ENCODE data around the gene TRPM3.

The TRPM3 gene

GRCh38 chr9:70948744-70949143 is 172.7 kb downstream of the TRPM3 start:
- DNase-seq (ENCODE audit: low read depth), result no peak

GRCh38 chr9:70947511-70947910 is 173.9 kb downstream of the TRPM3 start:
- no peak for DNase-seq (ENCODE audit: low read depth)

DNA sequence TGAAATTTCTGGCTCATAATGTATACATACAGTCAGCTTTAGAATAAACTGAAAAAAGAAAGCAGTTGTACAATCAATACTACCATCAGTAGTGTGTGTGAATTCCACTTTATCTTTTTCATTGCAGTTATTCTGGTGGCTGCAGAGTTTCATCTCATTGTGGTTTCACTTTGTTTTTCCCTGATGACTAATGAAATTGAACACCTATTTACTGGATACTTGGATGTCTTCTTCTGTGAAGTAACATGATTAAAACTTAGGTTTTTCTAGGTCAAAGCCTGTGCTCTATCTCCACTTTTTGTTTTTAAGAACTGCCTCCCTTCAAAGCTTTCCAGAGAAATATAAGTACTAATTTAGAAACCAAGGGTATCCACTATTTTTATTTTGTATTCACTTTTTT is 174.3 kb downstream of the TRPM3 start:
- peak; percentile 52 for DNase-seq (ENCODE audit: low read depth)

DNA sequence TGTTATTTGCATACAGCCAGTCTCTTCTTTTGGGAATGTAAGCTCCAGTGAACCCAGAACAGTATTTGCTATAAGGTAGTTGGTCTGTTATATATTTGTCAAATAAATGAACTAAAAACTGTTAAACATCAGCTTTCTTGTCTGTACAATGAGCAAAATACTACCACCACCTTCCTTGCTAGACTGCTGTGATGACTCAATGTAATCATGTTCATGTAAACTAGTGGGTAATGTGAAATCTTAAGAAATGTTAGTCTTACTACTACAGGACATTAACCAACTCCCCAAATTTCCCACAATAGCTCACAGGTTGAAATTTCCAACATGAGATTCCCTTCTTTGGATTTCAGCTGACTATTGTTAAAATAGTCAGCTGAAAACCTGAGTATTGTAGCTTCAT is 176.1 kb downstream of the TRPM3 start:
- DNase-seq (ENCODE audit: low read depth), result no peak

- no peak for DNase-seq (ENCODE audit: low read depth)
Observed at GRCh38 chr9:70941191-70941590, 180.2 kb downstream of the TRPM3 start.

- no peak for DNase-seq (ENCODE audit: low read depth)
Observed at GRCh38 chr9:70940605-70941004, 180.8 kb downstream of the TRPM3 start.

DNA sequence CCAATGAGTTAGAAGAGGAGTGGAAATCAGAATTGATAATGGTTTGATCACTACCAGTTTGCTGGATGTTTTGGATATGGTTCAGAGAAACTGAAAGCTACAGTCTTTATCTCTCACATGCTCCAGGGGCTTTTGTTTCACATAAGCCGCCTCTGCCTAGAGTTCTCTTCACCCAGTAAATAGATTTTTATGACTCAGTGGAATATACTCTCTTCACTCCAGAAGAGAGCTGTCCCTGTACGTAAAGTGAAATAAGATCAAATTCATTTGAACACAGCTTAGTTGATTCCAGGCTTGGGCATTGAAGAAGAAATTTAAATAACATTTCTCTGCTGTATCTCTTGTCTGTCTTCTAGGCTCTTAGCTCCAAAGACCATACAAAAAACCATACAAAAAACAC is 184.9 kb downstream of the TRPM3 start:
- no peak for DNase-seq (ENCODE audit: low read depth)

GRCh38 chr9:70935856-70936255 is 185.6 kb downstream of the TRPM3 start:
- peak; percentile 86 for DNase-seq (ENCODE audit: low read depth)

DNA sequence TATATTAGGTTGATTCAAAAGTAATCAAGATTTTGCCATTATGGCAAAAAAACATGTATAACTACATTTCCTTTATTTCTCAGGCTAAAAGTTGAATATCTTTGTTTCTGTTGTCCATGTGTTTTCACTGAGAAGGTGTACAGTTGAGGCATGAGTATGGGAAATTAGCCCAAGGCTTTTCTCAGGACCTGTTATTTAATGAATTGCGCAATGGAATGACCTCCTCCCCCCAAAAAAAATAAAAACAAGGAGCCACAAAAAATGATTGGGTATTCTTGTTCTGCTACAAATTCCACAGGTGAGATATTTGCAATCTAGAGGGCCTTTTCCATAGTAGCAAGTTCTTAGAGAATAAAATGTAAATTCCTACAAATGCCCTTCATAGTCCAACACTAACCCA is 186.8 kb downstream of the TRPM3 start:
- DNase-seq (ENCODE audit: low read depth), result no peak

DNA sequence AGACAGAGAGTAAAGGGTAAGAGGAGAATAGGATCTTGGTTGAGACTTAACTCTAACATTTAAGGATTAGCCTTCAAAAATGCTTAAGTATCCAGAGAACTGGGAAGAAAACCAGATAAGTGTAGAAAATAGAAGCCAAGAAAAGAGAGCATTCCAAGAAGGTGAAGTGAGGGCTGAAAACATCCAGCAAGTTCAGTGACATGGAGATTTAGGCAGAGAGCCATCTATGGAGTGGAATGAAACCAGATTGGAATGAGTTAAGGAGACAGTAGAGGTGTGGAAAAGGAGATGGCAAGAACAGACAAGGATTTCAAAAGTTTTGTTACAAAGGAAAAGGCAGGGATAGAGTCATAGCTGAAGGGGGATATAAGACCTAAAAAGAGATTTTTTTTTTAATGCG is 188.1 kb downstream of the TRPM3 start:
- peak; percentile 82 for DNase-seq (ENCODE audit: low read depth)

GRCh38 chr9:70932097-70932496 is 189.3 kb downstream of the TRPM3 start:
- DNase-seq (ENCODE audit: low read depth), result no peak

DNA sequence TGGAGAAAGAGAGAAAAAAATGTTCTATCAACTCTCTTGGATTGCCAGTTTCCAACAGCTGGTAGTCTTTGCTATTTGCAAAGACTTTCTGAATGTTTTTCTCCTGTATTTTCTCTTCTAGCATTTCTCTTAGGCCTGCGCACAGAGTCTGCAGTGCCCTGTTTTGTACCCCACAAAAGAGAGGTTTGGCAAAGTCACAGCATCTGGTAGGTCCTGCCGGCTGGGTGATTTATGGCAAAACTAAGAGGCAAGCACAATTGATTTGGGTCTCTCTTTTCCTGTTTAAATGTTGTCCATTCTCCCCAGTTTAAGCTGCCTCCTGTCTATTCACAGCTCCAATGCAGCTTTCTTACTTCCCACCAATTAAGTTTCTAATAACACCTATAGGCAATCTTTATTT is 193.9 kb downstream of the TRPM3 start:
- no peak for DNase-seq (ENCODE audit: low read depth)

- peak; percentile 87 for DNase-seq (ENCODE audit: low read depth)
Observed at GRCh38 chr9:70924895-70925547, 196.4 kb downstream of the TRPM3 start.

GRCh38 chr9:70924380-70924779 is 197.0 kb downstream of the TRPM3 start:
- peak; percentile 96 for DNase-seq (ENCODE audit: low read depth)

- peak; percentile 68 for DNase-seq (ENCODE audit: low read depth)
Observed at GRCh38 chr9:70923961-70924360, 197.5 kb downstream of the TRPM3 start.

DNA sequence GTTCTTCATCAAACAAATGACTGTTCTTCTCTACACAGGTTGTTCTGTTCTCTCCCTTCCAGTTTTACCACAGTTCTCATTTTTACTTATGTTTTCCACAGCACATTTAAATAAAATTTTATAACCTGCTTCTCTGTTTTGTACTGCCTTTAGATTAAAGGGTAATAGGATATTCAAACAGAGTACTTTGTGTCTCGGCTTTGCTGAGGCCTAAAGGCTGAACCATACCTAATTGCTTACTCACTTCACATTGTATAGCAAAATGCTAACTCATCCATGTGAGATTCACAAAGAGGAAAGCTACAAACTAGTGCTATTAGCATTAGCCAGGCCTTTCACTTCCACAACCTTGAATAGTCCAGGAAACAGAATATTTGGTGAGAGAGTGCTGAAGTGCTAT is 200.3 kb downstream of the TRPM3 start:
- peak; percentile 82 for DNase-seq (ENCODE audit: low read depth)

- no peak for DNase-seq (ENCODE audit: low read depth)
Observed at GRCh38 chr9:70917277-70917676, 204.1 kb downstream of the TRPM3 start.

DNA sequence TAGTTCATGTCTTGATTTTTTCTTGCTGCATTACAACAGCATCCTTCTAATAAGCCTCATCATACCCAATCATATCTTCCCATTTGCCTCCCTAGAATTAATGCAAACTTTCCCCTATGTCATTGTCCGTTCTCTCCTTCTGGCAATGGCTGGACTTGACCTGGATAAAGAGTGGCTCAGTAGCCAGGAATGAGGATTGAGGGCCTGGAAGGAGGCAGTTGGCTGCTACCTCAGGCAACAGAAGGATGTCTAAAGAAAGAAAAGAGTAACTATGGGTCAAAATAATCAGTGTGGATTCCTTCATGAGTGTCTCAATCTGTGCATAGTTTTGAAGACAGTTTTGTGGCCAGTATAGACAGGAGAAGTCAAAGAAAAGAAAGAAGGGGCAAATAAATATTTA is 209.6 kb downstream of the TRPM3 start:
- DNase-seq (ENCODE audit: low read depth), result no peak

DNA sequence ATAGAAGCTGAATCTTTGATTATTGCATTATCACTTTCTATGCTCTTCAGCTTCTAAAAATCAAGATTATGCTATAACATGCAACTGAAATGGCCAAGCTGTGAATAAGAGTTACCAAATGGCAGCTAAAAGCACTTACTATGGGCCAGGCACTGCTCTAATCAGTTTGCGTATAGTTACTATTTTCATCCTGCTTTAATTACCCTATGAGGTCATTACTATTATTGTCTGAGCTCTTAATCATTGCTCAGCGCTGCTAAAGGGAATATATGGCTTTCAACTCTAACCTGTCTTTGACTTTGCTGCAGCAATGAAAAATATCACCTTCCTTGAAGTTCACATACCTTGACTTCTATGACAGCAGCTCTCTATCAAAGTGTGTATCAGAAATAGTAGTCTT is 210.8 kb downstream of the TRPM3 start:
- DNase-seq (ENCODE audit: low read depth), result no peak

- DNase-seq (ENCODE audit: low read depth), result peak; percentile 98
Observed at GRCh38 chr9:70902692-70903131, 218.7 kb downstream of the TRPM3 start.

- DNase-seq (ENCODE audit: low read depth), result peak; percentile 37
Observed at GRCh38 chr9:70902171-70902570, 219.2 kb downstream of the TRPM3 start.

- DNase-seq (ENCODE audit: low read depth), result no peak
Observed at GRCh38 chr9:70901746-70902145, 219.7 kb downstream of the TRPM3 start.

GRCh38 chr9:70901013-70901412 is 220.4 kb downstream of the TRPM3 start:
- DNase-seq (ENCODE audit: low read depth), result no peak

- DNase-seq (ENCODE audit: low read depth), result no peak
Observed at GRCh38 chr9:70893580-70894122, 227.8 kb downstream of the TRPM3 start.

All from EH (cell line).